ENCODE data around the gene INPP4A. TPM values are rescaled to one million over a fixed set of nuclear protein-coding genes. Genes with fewer than 3 reads are reported as not detected.

INPP4A gene
- total and polyA plus RNA-seq, 2 of the 13 experiments (the other 11 are each of a cell fraction or from before 2014, with no cell fraction given) = 10.1 to 10.9 TPM

DNA sequence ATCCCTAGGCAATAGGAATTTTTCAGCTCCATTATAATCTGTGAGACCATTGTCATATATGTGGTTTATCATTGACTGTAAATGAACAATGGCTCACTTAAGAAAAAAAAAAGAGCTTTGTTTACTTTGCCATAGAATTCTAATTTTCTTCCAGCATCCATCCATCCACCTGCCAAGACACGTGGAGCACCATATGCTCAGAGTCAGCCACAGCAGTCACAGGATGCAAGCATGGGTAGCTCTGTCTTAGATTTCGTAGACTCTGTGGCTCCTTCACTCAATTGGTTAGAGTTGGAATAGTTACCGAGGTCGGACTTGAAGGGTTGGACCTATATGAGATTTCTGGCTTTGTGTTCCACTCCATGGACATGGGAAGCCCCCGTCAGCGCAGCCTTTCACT, 88.1 kb downstream of the INPP4A start (continued):
- no peak for TF ChIP-seq ZNF570 (CRISPR knock-in tag; IDR thresholded peaks at IDR 0.05; ENCODE audit: borderline replicate concordance)
- TF ChIP-seq, protein P1, sequence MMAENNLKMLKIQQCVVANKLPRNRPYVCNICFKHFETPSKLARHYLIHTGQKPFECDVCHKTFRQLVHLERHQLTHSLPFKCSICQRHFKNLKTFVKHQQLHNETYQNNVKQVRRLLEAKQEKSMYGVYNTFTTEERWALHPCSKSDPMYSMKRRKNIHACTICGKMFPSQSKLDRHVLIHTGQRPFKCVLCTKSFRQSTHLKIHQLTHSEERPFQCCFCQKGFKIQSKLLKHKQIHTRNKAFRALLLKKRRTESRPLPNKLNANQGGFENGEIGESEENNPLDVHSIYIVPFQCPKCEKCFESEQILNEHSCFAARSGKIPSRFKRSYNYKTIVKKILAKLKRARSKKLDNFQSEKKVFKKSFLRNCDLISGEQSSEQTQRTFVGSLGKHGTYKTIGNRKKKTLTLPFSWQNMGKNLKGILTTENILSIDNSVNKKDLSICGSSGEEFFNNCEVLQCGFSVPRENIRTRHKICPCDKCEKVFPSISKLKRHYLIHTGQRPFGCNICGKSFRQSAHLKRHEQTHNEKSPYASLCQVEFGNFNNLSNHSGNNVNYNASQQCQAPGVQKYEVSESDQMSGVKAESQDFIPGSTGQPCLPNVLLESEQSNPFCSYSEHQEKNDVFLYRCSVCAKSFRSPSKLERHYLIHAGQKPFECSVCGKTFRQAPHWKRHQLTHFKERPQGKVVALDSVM (CRISPR knock-in tag; IDR thresholded peaks at IDR 0.05) = no peak
- TF ChIP-seq, protein P2, sequence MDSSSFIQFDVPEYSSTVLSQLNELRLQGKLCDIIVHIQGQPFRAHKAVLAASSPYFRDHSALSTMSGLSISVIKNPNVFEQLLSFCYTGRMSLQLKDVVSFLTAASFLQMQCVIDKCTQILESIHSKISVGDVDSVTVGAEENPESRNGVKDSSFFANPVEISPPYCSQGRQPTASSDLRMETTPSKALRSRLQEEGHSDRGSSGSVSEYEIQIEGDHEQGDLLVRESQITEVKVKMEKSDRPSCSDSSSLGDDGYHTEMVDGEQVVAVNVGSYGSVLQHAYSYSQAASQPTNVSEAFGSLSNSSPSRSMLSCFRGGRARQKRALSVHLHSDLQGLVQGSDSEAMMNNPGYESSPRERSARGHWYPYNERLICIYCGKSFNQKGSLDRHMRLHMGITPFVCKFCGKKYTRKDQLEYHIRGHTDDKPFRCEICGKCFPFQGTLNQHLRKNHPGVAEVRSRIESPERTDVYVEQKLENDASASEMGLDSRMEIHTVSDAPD (CRISPR knock-in tag; IDR thresholded peaks at IDR 0.05) = no peak
- no peak for TF ChIP-seq MAFF (IDR thresholded peaks at IDR 0.05; ENCODE audit: low read depth, low read length)

DNA sequence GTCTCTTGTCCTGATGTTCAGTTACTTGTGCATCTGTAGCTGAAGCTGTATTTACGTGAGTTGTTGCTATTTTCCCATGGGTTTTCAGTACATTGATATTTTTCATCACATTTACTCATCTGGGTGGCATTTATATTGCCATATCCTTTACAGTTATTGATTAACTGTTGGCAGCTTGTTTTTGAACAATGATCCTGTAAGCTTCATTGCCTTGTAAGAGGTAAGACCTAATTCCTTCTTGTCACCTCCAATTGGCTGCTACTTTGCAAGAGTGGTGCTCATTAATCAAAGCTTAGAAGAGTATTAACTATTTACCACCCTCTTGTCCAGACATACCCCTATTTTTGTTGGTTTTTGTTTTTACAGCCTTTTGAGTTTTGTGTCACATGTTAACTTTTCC, 88.9 kb downstream of the INPP4A start:
- FAIRE-seq = no peak

More for the DNA sequence above, 88.9 kb downstream of the INPP4A start:
- in situ Hi-C loops (cut with HindIII; ENCODE audit: extremely low pct_ligation_motif_present, low pct_unique_long_range_greater_than_20kb) (no loop called here), intact Hi-C loops (cut with micrococcal nuclease; ENCODE audit: unreplicated experiment) (no loop called here)
- 97% methylated on average over 1 of the region's 1 CpG for WGBS (ENCODE audit: low lambda C conversion rate)
- H3K4me3 ChIP-seq (replicated peaks in 1 of 3; ENCODE audit: insufficient read depth in 1 of 3, low read depth in 2 of 3, low read length in 3 of 3) = no peak overlapping the region
- H3K9me3 ChIP-seq (ENCODE audit: low read length) = no peaks in the 10 kb centered on the region
- no peaks in the 10 kb centered on the region for H3K27me3 ChIP-seq (ENCODE audit: control insufficient read depth in 1 of 2, insufficient read depth in 2 of 2, low read length in 2 of 2)
- BruUV-seq (replicated peaks) = no TSS peak
- peaks cover 5% of the 10 kb centered on the region in 2 experiments; a peak in 2 of 5 replicates for H3K36me3 ChIP-seq (replicated peaks in 1 of 2; ENCODE audit: control insufficient read depth in 1 of 2, insufficient read depth in 2 of 2, low read length in 2 of 2)
- TF ChIP-seq RFX5 (IDR thresholded peaks at IDR 0.05; ENCODE audit: low read depth, low read length) (no peak), AGO2 (optimal IDR thresholded peaks at IDR 0.05; ENCODE audit: low read depth, low read length) (no peak), TSC22D2 (CRISPR knock-in tag; IDR thresholded peaks at IDR 0.05; ENCODE audit: borderline replicate concordance) (no peak), ZMYM2 (CRISPR knock-in tag; IDR thresholded peaks at IDR 0.05) (no peak), ZNF720 (CRISPR knock-in tag; IDR thresholded peaks at IDR 0.05) (no peak), SMAD1 (CRISPR knock-in tag; IDR thresholded peaks at IDR 0.05; ENCODE audit: borderline replicate concordance, low read depth) (no peak), ETV6 (CRISPR knock-in tag; conservative IDR thresholded peaks at IDR 0.05) (no peak), ZNF564 (CRISPR knock-in tag; IDR thresholded peaks at IDR 0.05) (no peak), ZFAT (CRISPR knock-in tag; conservative IDR thresholded peaks at IDR 0.05) (no peak), SIN3B (IDR thresholded peaks at IDR 0.05; ENCODE audit: low read length) (no peak), SMAD9 (CRISPR knock-in tag; IDR thresholded peaks at IDR 0.05) (no peak), ZNF337 (CRISPR knock-in tag; IDR thresholded peaks at IDR 0.05; ENCODE audit: borderline replicate concordance, low read depth) (no peak), ZNF772 (CRISPR knock-in tag; IDR thresholded peaks at IDR 0.05) (no peak), MZF1 (CRISPR knock-in tag; IDR thresholded peaks at IDR 0.05; ENCODE audit: borderline replicate concordance) (no peak)
- TF ChIP-seq, protein P3, sequence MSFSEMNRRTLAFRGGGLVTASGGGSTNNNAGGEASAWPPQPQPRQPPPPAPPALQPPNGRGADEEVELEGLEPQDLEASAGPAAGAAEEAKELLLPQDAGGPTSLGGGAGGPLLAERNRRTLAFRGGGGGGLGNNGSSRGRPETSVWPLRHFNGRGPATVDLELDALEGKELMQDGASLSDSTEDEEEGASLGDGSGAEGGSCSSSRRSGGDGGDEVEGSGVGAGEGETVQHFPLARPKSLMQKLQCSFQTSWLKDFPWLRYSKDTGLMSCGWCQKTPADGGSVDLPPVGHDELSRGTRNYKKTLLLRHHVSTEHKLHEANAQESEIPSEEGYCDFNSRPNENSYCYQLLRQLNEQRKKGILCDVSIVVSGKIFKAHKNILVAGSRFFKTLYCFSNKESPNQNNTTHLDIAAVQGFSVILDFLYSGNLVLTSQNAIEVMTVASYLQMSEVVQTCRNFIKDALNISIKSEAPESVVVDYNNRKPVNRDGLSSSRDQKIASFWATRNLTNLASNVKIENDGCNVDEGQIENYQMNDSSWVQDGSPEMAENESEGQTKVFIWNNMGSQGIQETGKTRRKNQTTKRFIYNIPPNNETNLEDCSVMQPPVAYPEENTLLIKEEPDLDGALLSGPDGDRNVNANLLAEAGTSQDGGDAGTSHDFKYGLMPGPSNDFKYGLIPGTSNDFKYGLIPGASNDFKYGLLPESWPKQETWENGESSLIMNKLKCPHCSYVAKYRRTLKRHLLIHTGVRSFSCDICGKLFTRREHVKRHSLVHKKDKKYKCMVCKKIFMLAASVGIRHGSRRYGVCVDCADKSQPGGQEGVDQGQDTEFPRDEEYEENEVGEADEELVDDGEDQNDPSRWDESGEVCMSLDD (CRISPR knock-in tag; IDR thresholded peaks at IDR 0.05; ENCODE audit: borderline replicate concordance) = no peak
- ChIA-PET POLR2A (no interaction called here), CTCF (ENCODE audit: low intra/inter-chr PET ratio, low total read pairs) (no interaction called here)
- no peaks in the 10 kb centered on the region for H3K79me2 ChIP-seq (ENCODE audit: insufficient read depth, low read length)
- no peak overlapping the region for H3K27ac ChIP-seq (ENCODE audit: extremely low read length, insufficient read depth, low read length)
- no peak overlapping the region for H3K9ac ChIP-seq (ENCODE audit: insufficient read depth, low read depth, low read length)
- H3K4me1 ChIP-seq (ENCODE audit: insufficient read depth, low read length) = no peaks in the 10 kb centered on the region
- ATAC-seq (no peak), DNase-seq (ENCODE audit: low spot score) (no peak)
- no peaks in the 10 kb centered on the region for H4K20me1 ChIP-seq (ENCODE audit: insufficient read depth, low read length)
- H2AFZ ChIP-seq (ENCODE audit: low read length) = no peak overlapping the region
- no peak overlapping the region for H3K4me2 ChIP-seq (ENCODE audit: low read depth, low read length)
